Ishikawa (cell line): Measurements from ENCODE around the gene NDUFV1.

Experiments used
- CEBPB ChIP-seq: IDR thresholded peaks from 2 replicates; pipeline ENCODE4 v1.6.1; 2012
- EGR1 ChIP-seq: IDR thresholded peaks from 2 replicates; pipeline ENCODE4 v1.6.1; 2012
- EP300 ChIP-seq: IDR thresholded peaks from 2 replicates; pipeline ENCODE4 v1.6.1; 2012; ENCODE audit warnings: borderline replicate concordance
- FOXM1 ChIP-seq: IDR thresholded peaks from 2 replicates; pipeline ENCODE4 v1.6.1; 2012; ENCODE audit warnings: low read depth, borderline replicate concordance
- MAX ChIP-seq: IDR thresholded peaks from 2 replicates; pipeline ENCODE4 v1.6.1; 2012
- NFIC ChIP-seq: IDR thresholded peaks from 2 replicates; pipeline ENCODE4 v1.6.1; 2012
- RAD21 ChIP-seq: IDR thresholded peaks from 2 replicates; pipeline ENCODE4 v1.6.1; 2012; ENCODE audit warnings: low read depth
- TCF12 ChIP-seq: IDR thresholded peaks from 2 replicates; pipeline ENCODE4 v1.6.1; 2012; ENCODE audit warnings: low read depth

GRCh38 chr11:67600324-67601029 lies 6.3 kb upstream of the NDUFV1 start:
- TF ChIP-seq EGR1 (no peak), EP300 (no peak), MAX (no peak), NFIC (no peak), RAD21 (no peak), FOXM1 (no peak), CEBPB (no peak), TCF12 (no peak)
